ENCODE measurements around the gene JMJD8.

JMJD8 gene

DNA sequence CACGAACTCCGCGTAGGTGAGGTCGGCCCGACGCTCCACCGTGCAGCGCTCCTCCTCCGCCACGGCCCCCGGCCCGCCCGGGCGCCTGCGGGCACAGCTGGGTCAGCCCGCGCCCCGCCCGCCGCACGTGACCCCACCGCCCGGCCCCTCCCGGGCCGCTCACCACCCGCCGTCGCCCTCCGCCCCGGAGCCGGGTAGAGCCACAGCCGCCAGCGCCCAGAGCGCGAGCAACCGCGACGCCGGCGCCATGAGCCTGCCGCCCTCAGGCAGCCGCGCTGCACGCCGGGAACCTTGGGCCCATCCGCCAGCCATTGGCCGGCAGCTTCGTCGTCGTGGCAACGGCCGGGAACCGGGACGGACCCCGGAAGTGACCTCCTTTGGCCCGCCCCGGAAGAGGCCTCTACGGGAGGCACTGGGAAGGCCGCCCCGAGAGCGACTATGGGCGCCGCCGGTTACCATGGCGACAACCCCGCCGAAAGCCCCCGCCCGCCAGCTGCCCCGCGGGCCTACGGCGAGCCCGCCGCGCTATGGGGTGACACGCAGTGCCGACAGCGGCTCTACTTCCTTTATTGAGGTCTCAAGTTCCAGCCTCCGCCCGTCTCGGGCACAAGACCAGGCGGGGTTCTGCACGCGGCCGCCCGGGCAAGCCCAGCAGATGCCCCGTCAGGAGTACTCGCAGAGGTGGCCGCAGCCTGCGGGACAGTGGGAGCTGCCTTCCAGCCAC is at the start of gene JMJD8:
Gene JMJD8, minus strand, starts transcription at position 264 of the 724 bp plus-strand sequence. Its CDS starts 15 bp downstream, at position 249.
- peak; percentile 97 for DNase-seq

DNA sequence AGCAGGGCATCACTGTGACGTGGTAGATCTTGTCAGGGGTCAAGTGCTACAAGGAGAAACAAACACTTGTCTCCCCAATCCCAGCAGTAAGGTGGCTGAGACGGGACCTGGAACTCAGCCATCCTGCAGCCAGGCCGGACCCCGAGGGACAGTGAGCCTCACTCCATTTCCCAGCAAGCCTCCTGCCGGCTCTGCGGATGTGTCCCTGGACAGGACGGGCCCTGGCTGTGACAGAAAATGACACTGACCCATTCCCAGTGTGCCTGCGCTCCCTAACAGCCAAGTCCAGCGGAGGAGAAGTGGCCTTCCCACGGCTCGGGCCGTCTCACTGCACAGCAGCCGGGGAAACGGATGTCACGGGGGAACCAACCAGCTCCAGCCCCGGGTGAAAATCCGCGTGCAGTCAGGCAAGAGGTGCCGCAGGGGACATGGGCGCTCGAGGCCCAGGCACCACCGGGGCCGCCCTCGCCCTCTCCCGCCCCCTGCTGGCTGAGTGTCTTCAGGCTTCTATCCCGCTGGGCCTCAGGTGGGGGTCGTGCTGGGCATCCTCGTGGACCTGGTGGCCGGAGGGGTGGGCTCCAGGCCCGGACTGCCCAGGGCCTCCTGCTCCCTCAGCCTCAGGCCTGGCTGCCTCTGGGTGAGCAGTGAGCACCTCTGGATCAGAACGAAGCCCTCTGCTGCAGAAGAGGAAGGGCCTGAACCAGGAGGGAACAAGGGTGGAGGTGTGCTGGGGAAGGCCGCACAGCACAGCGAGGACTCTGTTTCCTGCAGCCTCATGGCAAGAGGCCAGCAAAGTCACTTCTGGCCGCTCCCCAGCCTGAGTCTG is 49.5 kb upstream of the JMJD8 start:
- DNase-seq, result peak; percentile 63

DNA sequence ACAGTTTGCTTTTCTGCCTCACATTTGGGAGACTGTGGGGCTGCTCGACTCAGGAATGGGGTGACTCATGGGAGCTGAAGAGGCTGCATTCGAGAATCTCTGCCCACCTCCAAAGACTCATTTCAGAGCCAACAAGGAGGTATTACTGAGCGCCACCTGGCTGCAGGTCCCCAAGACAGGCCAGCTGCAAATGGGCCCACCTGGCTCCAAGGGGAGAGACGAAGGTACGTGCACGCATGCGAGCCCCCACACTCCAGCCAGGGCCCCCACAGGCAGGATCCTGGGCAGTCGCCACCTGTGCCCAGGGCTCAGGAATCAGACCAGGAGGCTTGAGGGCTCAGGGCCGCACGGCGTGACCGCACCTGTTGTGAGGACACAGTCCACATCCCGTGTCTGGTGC is 48.8 kb upstream of the JMJD8 start:
- DNase-seq, result no peak

GRCh38 chr16:732332-732731 is 48.2 kb upstream of the JMJD8 start:
- DNase-seq, result no peak

GRCh38 chr16:730666-731509 is 46.8 kb upstream of the JMJD8 start:
- no peak for DNase-seq

- DNase-seq, result no peak
Observed at GRCh38 chr16:729768-730665, 45.9 kb upstream of the JMJD8 start.

- no peak for DNase-seq
Observed at GRCh38 chr16:728890-729744, 45.0 kb upstream of the JMJD8 start.

DNA sequence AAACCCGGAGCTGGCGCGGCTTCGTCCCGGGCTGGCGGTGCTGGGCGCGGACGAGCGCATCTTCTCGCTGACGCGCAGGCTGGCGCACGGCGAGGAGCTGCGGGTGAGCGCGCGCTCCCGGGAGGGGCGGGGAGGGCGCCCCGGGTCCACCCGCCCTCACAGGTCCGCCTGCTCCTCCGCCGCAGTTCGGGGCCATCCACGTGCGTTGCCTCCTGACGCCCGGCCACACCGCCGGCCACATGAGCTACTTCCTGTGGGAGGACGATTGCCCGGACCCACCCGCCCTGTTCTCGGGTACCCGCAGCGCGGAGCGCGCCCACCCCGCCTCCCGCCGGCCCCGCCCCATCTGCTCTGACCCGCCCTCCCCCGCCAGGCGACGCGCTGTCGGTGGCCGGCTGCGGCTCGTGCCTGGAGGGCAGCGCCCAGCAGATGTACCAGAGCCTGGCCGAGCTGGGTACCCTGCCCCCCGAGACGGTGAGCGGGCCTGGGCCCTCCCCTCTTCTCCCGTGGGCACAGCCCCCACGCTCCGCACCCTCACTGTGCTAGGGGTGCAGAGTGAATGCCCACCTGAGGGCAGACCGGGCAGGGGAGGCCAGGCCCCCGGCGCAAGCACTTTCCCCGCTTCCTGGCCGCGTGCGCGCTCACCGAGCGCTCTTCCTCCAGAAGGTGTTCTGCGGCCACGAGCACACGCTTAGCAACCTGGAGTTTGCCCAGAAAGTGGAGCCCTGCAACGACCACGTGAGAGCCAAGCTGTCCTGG is 44.2 kb upstream of the JMJD8 start:
- peak; percentile 63 for DNase-seq

GRCh38 chr16:727291-727977 is 43.3 kb upstream of the JMJD8 start:
- DNase-seq, result no peak

- peak; percentile 71 for DNase-seq
Observed at GRCh38 chr16:726438-727290, 42.5 kb upstream of the JMJD8 start, which contains the start of the genes CCDC78 and HAGHL. TSS of gene CCDC78 (minus strand) at chr16:726443. CDS start at chr16:726367, 76 bp downstream. TSS of gene HAGHL (plus strand) at chr16:727106. CDS start at chr16:727510, 404 bp downstream.

- no peak for DNase-seq
Observed at GRCh38 chr16:726188-726437, 42.0 kb upstream of the JMJD8 start.

- DNase-seq, result no peak
Observed at GRCh38 chr16:725463-726187, 41.5 kb upstream of the JMJD8 start.

- DNase-seq, result no peak
Observed at GRCh38 chr16:725041-725376, 40.9 kb upstream of the JMJD8 start.

DNA sequence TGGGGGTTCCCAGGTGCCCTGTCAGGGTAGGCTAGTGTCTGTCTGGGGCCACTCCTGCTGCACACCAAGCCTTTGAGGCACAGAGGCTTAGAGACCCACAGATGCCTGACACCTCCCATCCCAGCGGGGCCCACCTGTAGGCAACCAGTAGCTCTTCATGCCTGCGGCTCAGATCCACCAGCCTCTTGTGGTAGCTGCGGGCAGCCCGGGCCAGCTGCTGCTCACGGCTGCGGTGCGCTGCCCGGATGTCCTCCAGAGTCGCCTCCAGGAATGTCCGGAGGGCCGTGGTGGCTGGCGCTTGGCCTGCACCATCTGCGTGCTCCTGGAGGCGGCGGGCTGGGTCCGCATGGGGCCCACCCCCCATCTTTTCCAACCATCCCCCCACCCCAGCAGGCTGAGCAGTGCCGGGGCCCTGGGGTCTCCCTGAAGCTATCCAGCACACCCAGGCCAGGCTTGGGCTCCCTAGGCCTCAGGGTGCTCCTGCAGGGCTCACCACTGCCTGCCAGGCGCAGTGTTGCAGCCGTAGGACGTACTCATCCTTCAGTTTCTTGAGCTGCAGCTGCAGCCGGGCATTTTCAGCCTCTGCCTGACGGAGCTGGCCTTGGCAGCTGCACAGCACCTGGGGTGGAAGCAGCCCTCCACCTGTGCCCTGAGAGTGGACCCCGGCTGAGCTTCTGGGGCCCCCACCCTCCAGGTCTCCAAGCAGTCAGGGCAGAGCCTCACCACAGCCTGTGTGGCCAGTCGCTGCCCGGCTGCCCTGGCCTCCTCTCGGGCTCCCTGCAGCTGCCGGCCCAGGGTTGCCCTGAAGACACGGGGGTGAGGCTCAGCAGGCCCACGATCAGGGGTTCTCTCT is 40.3 kb upstream of the JMJD8 start:
- no peak for DNase-seq

DNA sequence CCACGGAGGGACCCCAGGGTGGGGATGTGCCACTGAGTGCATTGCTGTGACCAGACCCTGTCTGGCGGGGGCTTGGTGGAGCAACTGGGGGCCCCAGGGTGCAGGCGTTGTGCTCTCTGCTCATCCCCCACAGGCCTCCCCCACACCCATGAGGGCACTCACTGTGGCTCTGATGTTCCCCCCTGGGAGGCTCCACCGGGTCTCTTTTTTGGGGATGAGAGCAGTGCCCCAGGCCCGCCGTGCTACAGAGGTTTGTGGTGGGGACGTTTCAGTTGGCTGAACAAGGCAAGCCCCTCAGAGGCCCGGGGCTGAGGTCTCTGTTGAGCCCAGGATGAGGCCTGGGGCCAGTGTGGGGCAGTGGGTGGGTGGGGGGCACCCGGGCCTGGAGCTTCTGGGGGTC is 39.6 kb upstream of the JMJD8 start:
- no peak for DNase-seq

GRCh38 chr16:722835-723633 is 38.9 kb upstream of the JMJD8 start:
- no peak for DNase-seq

All from activated CD8-positive, alpha-beta memory T cell treated with anti-CD3 and anti-CD28 coated beads, Interleukin-2, amount 50 U/mL, for 4 hours (primary cell).